Ascending aorta (tissue), 2 donors: ENCODE data around the gene ZNF219. TPM values are rescaled to one million over a fixed set of nuclear protein-coding genes. Genes with fewer than 3 reads are reported as not detected.

ENCODE experiments used
- DNase-seq, 2 donors: peaks; one replicate each; pipeline ENCODE4 v3.0.0-alpha.2; 2019; ENCODE audit warnings: low spot score in 2 of 2
- H3K27ac ChIP-seq, 2 donors: fragments of 200-600 bp; sonication (generic); one replicate each; pipeline ENCODE4 v1.5.1; 2016 to 2017; ENCODE audit warnings: mild to moderate bottlenecking in 1 of 2
- H3K27me3 ChIP-seq: fragments of 200-600 bp; sonication (generic); one replicate; pipeline ENCODE4 v1.5.1; 2017
- H3K36me3 ChIP-seq, 2 donors: fragments of 200-600 bp; sonication (generic); one replicate each; pipeline ENCODE4 v1.5.1; 2016
- H3K4me1 ChIP-seq, 2 donors: fragments of 200-600 bp; sonication (generic); one replicate each; pipeline ENCODE4 v1.5.1; 2016 to 2017; ENCODE audit warnings: mild to moderate bottlenecking in 1 of 2
- H3K4me3 ChIP-seq, 2 donors: fragments of 200-600 bp; sonication (generic); one replicate each; pipeline ENCODE4 v1.5.1; 2016 to 2017; ENCODE audit warnings: mild to moderate bottlenecking in 1 of 2
- H3K9me3 ChIP-seq, 2 donors: fragments of 200-600 bp; sonication (generic); one replicate each; pipeline ENCODE4 v1.5.1; 2016
- intact Hi-C: fragments of 100-400 bp; cut with DNase I; formaldehyde crosslinking; loops from one replicate; pipeline ENCODE4 v1.15.1; 2023
- total RNA-seq: library from RNA; depleted of rRNA; stranded (reverse); fragments of >200 nt; gene quantifications from one replicate; pipeline ENCODE4 v1.1.0, GENCODE V29; 2016
- TF ChIP-seq, protein P1 (sequence below), 3 experiments: fragments of 200-600 bp in 2 of 3; fragments of 450-650 bp in 1 of 3; sonication (generic) in 2 of 3; IDR thresholded peaks; one replicate each; pipeline ENCODE4 v1.5.1; 2016 to 2019; ENCODE audit warnings: antibody characterized with exemption in 3 of 3, mild to moderate bottlenecking in 1 of 3, moderate library complexity in 1 of 3

ZNF219 gene
- total RNA-seq, 1 donor from 2014 or later = 62.9 TPM

- Histone ChIP-seq H3K4me3 (no peak overlapping the region), H3K36me3 (peaks cover 53 to 80% of the 10 kb centered on the region in 2 donors), H3K27ac (peak overlapping the region in 1 of 2 donors; percentile 18), H3K9me3 (no peaks in the 10 kb centered on the region), H3K4me1 (peaks cover 0 to 2% of the 10 kb centered on the region in 2 donors), H3K27me3 (no peaks in the 10 kb centered on the region)
- TF ChIP-seq, protein P1, sequence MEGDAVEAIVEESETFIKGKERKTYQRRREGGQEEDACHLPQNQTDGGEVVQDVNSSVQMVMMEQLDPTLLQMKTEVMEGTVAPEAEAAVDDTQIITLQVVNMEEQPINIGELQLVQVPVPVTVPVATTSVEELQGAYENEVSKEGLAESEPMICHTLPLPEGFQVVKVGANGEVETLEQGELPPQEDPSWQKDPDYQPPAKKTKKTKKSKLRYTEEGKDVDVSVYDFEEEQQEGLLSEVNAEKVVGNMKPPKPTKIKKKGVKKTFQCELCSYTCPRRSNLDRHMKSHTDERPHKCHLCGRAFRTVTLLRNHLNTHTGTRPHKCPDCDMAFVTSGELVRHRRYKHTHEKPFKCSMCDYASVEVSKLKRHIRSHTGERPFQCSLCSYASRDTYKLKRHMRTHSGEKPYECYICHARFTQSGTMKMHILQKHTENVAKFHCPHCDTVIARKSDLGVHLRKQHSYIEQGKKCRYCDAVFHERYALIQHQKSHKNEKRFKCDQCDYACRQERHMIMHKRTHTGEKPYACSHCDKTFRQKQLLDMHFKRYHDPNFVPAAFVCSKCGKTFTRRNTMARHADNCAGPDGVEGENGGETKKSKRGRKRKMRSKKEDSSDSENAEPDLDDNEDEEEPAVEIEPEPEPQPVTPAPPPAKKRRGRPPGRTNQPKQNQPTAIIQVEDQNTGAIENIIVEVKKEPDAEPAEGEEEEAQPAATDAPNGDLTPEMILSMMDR (IDR thresholded peaks at IDR 0.05) = no peak
- no peak for DNase-seq
- intact Hi-C loops = no loop called here
These were observed 13.2 kb downstream of the ZNF219 start for GRCh38 chr14:21084998-21085853.

DNA sequence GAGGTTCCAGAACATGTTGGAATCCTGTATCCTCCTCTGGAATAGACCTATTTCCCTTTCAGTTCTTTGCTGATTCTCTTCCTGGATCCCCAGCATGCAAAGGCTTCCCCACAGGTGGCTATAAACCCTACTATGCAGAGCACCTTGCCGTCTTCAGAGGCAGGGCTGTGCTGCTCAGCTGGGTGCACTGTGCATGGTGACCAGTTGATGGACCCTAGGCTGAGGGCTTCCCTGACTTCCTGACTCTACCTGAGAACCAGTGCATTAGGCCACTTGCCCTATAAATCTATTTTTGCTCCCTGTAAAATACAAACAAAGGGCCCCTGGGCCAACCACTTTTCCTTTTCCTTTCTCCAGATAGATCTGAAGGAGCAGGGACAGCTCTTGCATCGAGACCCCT lies 14.1 kb downstream of the ZNF219 start:
- intact Hi-C loops = no loop called here
- no peak overlapping the region for H3K27ac ChIP-seq
- no peaks in the 10 kb centered on the region for H3K9me3 ChIP-seq
- H3K36me3 ChIP-seq = peaks cover 50 to 82% of the 10 kb centered on the region in 2 donors
- H3K27me3 ChIP-seq = no peaks in the 10 kb centered on the region
- DNase-seq = no peak
- peaks cover 0 to 2% of the 10 kb centered on the region in 2 donors for H3K4me1 ChIP-seq
- TF ChIP-seq, protein P1 (IDR thresholded peaks at IDR 0.05) = no peak
- H3K4me3 ChIP-seq = no peak overlapping the region

DNA sequence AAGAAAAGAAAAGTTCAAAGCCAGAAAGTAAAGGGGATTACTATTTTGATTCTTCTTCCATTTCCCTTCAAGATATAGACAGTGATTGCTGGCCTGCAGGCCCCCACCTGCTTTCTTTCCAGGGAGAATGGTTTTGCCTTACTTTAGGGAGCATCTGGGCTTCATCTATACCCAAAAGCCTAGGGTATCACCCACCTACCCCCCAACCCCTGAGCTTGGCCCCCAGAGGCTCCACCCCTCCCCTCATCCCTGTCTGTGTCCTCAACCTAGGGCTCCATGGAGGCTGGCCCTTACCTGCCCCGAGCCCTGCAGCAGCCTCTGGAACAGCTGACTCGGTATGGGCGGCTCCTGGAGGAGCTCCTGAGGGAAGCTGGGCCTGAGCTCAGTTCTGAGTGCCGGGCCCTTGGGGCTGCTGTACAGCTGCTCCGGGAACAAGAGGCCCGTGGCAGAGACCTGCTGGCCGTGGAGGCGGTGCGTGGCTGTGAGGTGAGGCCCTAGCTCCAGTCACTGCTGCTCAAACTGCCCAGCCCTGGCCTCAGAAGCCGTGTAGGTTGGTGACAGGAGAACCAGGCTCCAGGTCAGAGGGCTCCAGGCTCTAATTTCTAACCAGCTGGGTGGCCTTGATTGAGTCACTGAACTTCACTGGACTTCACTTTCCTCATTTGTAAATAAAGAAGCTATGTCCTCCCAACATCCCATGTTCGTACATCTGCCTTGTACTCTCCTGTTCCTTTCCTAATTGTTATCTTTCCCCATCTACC lies 14.7 kb downstream of the ZNF219 start:
- no peaks in the 10 kb centered on the region for H3K27me3 ChIP-seq
- H3K4me1 ChIP-seq = peaks cover 0 to 2% of the 10 kb centered on the region in 2 donors
- H3K27ac ChIP-seq = no peak overlapping the region
- H3K9me3 ChIP-seq = no peaks in the 10 kb centered on the region
- peaks cover 56 to 82% of the 10 kb centered on the region in 2 donors for H3K36me3 ChIP-seq
- intact Hi-C loops = no loop called here
- TF ChIP-seq, protein P1 (IDR thresholded peaks at IDR 0.05) = no peak
- no peak for DNase-seq
- no peak overlapping the region for H3K4me3 ChIP-seq

- no peaks in the 10 kb centered on the region for H3K4me1 ChIP-seq
- H3K27me3 ChIP-seq = no peaks in the 10 kb centered on the region
- intact Hi-C loops = no loop called here
- no peak overlapping the region for H3K4me3 ChIP-seq
- H3K36me3 ChIP-seq = peaks cover 77 to 94% of the 10 kb centered on the region in 2 donors
- TF ChIP-seq, protein P1 (IDR thresholded peaks at IDR 0.05) = no peak
- no peak for DNase-seq
- no peaks in the 10 kb centered on the region for H3K9me3 ChIP-seq
- no peak overlapping the region for H3K27ac ChIP-seq
These were observed 16.8 kb downstream of the ZNF219 start for GRCh38 chr14:21081521-21082142.

- no peak overlapping the region for H3K4me3 ChIP-seq
- no peaks in the 10 kb centered on the region for H3K27me3 ChIP-seq
- DNase-seq = no peak
- intact Hi-C loops = no loop called here
- no peak overlapping the region for H3K27ac ChIP-seq
- peaks cover 86 to 94% of the 10 kb centered on the region in 2 donors for H3K36me3 ChIP-seq
- no peaks in the 10 kb centered on the region for H3K4me1 ChIP-seq
- no peaks in the 10 kb centered on the region for H3K9me3 ChIP-seq
- TF ChIP-seq, protein P1 (IDR thresholded peaks at IDR 0.05) = no peak
These were observed 19.7 kb downstream of the ZNF219 start for GRCh38 chr14:21078726-21079125.
